ENCODE data around the gene TUBB8.
"Not testable (repeated sequence)": the region's sequence is repeated elsewhere in the genome, so short reads cannot be mapped to it uniquely, and the experiment has no call there.

The TUBB8 gene

GRCh38 chr10:48996-49395 is at the start of gene TUBB8:
TUBB8 (minus strand) TSS chr10:49296; CDS start chr10:49238, 58 bp downstream.
- DNase-seq = no peak

DNA sequence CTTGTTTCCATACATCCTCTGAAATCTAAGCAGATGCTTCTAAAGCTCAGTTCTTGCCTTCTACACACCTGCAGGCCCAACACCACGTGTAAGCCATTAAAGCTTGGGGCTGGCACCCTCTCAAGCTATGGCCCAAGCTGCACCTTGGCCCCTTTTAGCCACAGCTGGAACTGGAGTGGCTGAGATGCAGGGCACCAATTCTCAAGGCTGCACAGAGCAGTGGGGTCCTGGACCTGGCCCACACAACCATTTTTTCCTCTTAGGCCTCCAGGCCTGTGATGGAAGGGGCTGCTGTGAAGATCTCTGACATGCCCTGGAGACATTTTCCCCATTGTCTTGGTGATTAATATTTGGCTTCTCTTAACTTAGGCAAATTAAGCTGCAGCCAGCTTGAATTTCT is 47.4 kb upstream of the TUBB8 start:
- DNase-seq = no peak

DNA sequence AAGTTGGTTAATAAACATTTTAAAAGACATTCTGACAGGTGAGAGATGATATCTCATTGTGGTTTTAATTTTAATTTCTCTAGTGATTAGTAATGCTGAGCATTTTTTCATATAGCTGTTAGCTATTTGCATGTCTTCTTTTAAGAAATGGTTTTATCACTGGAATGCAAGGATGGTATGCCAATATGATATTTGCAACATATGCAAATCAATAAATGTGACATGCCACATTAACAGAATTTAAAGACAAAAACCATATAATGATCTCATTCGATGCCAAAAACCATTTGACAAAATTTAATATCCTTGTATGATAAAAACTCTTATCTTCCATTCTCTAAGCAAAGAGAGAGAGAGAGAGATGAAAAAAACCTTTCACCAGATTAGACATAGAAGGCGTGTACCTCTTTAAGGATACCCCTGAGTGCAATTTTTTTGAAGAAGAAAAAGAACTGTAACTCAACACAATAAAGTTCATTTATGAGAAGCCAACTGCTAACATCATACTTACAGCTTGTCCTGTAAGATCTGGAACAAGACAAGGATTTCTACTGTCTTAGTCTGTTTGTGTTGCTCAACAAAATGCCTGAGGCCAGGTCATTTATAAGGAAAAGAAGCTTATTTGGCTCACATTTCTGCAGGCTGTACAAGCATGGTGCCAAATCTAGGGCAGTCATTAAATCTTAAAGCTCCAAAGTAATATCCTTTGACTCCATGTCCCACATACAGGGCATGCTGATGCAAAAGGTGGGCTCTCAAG is 46.4 kb upstream of the TUBB8 start:
- no peak for DNase-seq

- no peak for DNase-seq
Measured at GRCh38 chr10:94613-95012, 45.5 kb upstream of the TUBB8 start.

- no peak for DNase-seq
Measured at GRCh38 chr10:92846-93245, 43.8 kb upstream of the TUBB8 start.

DNA sequence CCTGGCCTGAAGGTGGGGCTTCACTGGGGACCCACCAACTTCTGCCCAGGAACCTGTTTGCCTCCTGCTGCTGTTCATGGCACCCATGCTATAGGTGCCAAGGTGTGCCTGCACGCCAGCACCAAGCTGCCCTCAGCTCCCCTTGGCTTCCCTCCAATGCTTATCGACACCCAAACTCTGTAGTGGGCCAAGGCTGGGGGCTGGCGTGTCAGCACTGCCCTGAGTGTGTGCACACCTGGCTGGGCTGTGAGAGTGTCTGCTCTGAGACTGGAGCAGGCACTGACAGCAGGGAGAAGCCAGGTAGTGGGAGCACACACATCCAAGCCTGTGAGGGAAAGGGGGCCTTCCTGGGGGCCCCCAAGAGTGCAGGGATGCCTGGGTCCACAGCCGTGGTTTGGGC is 43.1 kb upstream of the TUBB8 start:
- DNase-seq = no peak

- DNase-seq = no peak
Measured at GRCh38 chr10:91313-91712, 42.2 kb upstream of the TUBB8 start.

- DNase-seq = no peak
Measured at GRCh38 chr10:90161-90560, 41.1 kb upstream of the TUBB8 start.

GRCh38 chr10:89248-89647 is 40.2 kb upstream of the TUBB8 start:
- DNase-seq = no peak

GRCh38 chr10:88253-88652 is 39.2 kb upstream of the TUBB8 start:
- no peak for DNase-seq

DNA sequence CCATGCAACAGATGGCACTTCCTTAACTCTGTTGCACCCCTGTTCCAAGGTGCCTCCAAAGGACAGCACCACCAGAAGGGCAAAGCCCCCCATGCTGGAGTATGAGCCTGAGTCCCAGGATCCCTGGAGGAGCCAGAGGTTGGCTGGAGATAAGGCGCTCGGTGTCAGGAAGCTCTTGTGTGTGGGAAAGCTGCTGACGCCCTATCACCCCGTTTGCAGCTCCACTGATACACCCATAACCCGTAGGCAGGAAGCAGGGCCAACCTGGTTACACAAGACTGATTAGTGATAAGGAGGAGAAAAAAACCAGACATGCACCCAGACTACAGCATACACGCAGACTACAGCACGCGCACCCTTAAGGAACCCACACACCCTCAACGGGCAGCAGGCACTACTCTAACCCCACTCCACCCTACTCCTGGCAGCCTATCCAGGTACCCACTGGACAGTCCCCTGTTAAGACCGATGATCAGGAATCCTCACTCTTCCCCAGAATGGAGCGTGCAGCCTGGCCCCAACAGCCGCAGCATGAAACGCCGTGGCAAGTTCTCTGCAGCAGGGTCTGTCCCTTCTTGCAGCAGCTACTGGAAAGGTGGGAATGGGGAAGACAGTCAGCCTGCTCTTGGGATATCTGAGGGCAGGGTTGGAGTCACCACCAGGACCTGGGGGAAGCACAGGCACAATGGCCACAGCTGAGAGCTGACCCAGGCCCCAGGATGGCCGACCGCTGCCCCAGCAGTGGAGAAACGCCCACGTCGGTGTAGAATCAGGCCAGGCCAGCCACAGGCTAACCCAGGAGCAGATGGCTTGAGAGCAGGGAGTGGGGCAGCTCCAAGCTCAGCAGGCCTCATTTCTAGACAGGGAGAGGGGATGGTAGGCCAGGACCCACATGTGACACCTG is 38.3 kb upstream of the TUBB8 start:
- no peak for DNase-seq

DNA sequence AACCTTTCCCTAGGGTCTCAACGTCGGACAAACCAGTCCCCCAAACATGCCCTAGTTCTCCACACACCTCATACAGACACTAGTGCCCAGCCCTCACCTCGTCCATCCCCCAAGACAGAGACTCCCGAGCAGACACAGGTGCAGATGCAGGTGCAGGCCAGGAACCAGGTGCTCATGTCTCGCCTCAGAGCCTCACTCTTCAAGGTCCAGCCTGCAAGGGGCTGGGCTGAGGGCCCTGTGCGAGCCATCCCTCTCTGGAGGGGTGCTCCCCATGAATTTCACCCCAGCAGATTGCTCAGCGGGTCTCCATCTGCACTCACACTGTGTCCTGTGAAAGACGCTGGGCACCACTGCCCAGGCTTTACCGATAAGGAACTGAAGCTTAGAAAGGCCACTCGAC is 36.9 kb upstream of the TUBB8 start:
- DNase-seq = no peak

- DNase-seq = no peak
Measured at GRCh38 chr10:85044-85443, 35.9 kb upstream of the TUBB8 start.

- no peak for DNase-seq
Measured at GRCh38 chr10:83930-84530, 34.9 kb upstream of the TUBB8 start.

DNA sequence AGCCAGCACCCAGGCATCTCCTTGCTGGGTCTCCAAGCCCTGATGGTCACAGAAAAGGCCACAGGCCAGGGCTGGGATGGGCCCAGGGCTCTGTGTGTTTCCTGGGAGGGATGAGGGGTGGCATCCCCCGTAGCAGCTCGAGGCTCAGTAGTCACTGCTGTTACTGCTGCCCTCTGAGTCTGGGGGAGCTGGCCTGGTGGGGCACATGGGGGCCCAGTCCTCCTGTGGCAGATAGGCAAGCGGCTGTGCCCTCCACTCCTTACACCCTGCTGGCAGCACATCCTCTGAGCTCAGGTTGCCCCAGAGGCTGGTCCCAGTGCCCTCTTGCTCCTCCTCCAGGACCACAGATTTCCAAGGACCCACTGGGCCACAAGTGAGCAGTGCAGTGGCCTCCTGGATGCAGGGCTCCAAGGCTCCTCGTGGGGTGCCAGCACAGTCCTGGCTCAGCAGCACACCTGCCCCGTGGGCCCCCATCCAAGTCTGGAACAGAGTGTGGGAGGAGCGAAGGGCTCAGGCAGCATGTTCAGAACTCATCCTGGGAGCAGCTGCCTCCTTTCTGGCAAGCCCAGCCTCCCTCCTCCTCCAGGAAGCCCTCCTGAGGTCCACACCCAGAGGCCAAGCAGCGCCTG is 31.5 kb upstream of the TUBB8 start:
- no peak for DNase-seq

GRCh38 chr10:79532-80215 is 30.6 kb upstream of the TUBB8 start:
- DNase-seq = no peak

DNA sequence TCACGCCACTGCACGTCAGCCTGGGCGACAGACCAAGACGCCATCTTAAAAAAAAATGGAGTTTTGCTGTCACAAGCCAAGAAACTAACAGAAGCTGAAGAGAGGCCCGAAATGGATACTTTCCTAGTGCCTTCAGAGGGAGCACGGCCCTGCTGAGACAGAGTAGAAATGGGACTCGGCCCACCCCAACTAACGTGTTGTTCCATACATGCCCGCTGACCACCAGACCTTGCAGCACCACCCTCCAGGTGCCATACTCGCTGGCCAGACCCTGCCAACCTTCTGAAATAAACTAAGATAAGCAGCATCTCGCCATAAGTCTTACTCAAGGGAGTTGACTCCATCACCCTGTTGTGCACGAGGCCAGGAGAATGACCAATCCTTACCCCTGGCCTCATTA is 29.5 kb upstream of the TUBB8 start:
- no peak for DNase-seq

- not testable (repeated sequence) for DNase-seq
Measured at GRCh38 chr10:74266-74621, 25.1 kb upstream of the TUBB8 start.

GRCh38 chr10:73543-74265 is 24.6 kb upstream of the TUBB8 start:
- DNase-seq = not testable (repeated sequence)

- not testable (repeated sequence) for DNase-seq
Measured at GRCh38 chr10:68156-68555, 19.1 kb upstream of the TUBB8 start.

- DNase-seq = not testable (repeated sequence)
Measured at GRCh38 chr10:49926-50325, 830 bp upstream of the TUBB8 start.

GRCh38 chr10:47864-48263 is 1.2 kb downstream of the TUBB8 start:
- not testable (repeated sequence) for DNase-seq
